ENCODE data around the gene AXIN1.

Gene AXIN1

GRCh38 chr16:290681-291405 is 61.7 kb downstream of the AXIN1 start:
- H3K36me3 ChIP-seq: peaks cover 85% of the 10 kb centered on the region
- H3K4me3 ChIP-seq (ENCODE audit: low read depth in 1 of 2, low read length in 1 of 2): no peak overlapping the region
- H3K27me3 ChIP-seq: no peaks in the 10 kb centered on the region
- H3K4me1 ChIP-seq (ENCODE audit: control insufficient read depth in 1 of 2, insufficient read depth in 1 of 2, low read depth in 1 of 2, low read length in 1 of 2): no peaks in the 10 kb centered on the region
- TF ChIP-seq CTCF (IDR thresholded peaks at IDR 0.05): no peak
- no peaks in the 10 kb centered on the region for H3K9me3 ChIP-seq
- H3K27ac ChIP-seq: no peak overlapping the region

GRCh38 chr16:290015-290680 is 62.4 kb downstream of the AXIN1 start:
- Histone ChIP-seq H3K27ac (no peak overlapping the region), H3K4me1 (ENCODE audit: control insufficient read depth in 1 of 2, insufficient read depth in 1 of 2, low read depth in 1 of 2, low read length in 1 of 2) (no peaks in the 10 kb centered on the region), H3K27me3 (no peaks in the 10 kb centered on the region), H3K9me3 (no peaks in the 10 kb centered on the region), H3K4me3 (ENCODE audit: low read depth in 1 of 2, low read length in 1 of 2) (no peak overlapping the region), H3K36me3 (peaks cover 80% of the 10 kb centered on the region)
- TF ChIP-seq CTCF (IDR thresholded peaks at IDR 0.05): no peak

GRCh38 chr16:289395-289997 is 63.0 kb downstream of the AXIN1 start:
- TF ChIP-seq CTCF (IDR thresholded peaks at IDR 0.05): no peak
- no peak overlapping the region for H3K4me3 ChIP-seq (ENCODE audit: low read depth in 1 of 2, low read length in 1 of 2)
- H3K4me1 ChIP-seq (ENCODE audit: control insufficient read depth in 1 of 2, insufficient read depth in 1 of 2, low read depth in 1 of 2, low read length in 1 of 2): no peaks in the 10 kb centered on the region
- no peaks in the 10 kb centered on the region for H3K9me3 ChIP-seq
- no peaks in the 10 kb centered on the region for H3K27me3 ChIP-seq
- peaks cover 80% of the 10 kb centered on the region for H3K36me3 ChIP-seq
- H3K27ac ChIP-seq: no peak overlapping the region

- no peak for TF ChIP-seq CTCF (IDR thresholded peaks at IDR 0.05)
- Histone ChIP-seq H3K4me3 (ENCODE audit: low read depth in 1 of 2, low read length in 1 of 2) (no peak overlapping the region), H3K27ac (no peak overlapping the region), H3K36me3 (peaks cover 71% of the 10 kb centered on the region), H3K9me3 (no peaks in the 10 kb centered on the region), H3K4me1 (ENCODE audit: control insufficient read depth in 1 of 2, insufficient read depth in 1 of 2, low read depth in 1 of 2, low read length in 1 of 2) (no peaks in the 10 kb centered on the region), H3K27me3 (peaks cover 3% of the 10 kb centered on the region)
Observed at GRCh38 chr16:287981-288920, 64.3 kb downstream of the AXIN1 start.

DNA sequence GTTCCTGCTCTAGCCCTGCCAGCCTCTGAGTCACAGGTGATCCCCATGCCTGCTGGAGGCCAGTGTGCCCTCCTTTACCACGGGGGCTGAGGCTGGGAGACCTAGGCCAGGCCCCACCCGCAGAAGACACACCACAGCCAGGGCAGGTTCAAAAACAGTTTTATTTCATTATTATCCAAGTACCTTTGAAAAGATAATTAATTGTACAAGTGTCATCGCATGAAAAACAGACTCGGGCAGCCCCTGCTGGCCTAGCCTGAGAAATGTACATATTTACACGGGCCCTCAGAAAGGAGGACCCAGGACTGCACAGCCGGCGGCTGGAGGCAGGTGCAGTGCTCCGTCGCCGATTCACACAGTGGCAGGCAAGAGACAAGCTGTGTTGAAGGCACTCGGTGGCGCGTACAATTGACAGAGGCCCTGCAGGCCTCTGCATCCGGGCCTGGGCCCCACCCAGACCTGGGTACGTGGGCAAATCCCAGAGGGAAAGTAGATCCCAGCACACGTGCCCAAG is 65.2 kb downstream of the AXIN1 start:
- no peaks in the 10 kb centered on the region for H3K9me3 ChIP-seq
- no peak overlapping the region for H3K4me3 ChIP-seq (ENCODE audit: low read depth in 1 of 2, low read length in 1 of 2)
- H3K27me3 ChIP-seq: peaks cover 12% of the 10 kb centered on the region
- no peak overlapping the region for H3K27ac ChIP-seq
- H3K36me3 ChIP-seq: peaks cover 62% of the 10 kb centered on the region
- no peak for TF ChIP-seq CTCF (IDR thresholded peaks at IDR 0.05)
- no peaks in the 10 kb centered on the region for H3K4me1 ChIP-seq (ENCODE audit: control insufficient read depth in 1 of 2, insufficient read depth in 1 of 2, low read depth in 1 of 2, low read length in 1 of 2)
